NOMO-1 treated with dmso at 0.1 percent for 144 hours (cell line): ENCODE data around the gene TKT.
"Not testable (repeated sequence)": the region's sequence is repeated elsewhere in the genome, so short reads cannot be mapped to it uniquely, and the experiment has no call there.

Experiments used
- DNase-seq: peaks from one replicate; lab custom pipeline; 2025; ENCODE audit not compliant: unreplicated experiment; lab: John Stamatoyannopoulos, UW

Gene TKT, protein sequence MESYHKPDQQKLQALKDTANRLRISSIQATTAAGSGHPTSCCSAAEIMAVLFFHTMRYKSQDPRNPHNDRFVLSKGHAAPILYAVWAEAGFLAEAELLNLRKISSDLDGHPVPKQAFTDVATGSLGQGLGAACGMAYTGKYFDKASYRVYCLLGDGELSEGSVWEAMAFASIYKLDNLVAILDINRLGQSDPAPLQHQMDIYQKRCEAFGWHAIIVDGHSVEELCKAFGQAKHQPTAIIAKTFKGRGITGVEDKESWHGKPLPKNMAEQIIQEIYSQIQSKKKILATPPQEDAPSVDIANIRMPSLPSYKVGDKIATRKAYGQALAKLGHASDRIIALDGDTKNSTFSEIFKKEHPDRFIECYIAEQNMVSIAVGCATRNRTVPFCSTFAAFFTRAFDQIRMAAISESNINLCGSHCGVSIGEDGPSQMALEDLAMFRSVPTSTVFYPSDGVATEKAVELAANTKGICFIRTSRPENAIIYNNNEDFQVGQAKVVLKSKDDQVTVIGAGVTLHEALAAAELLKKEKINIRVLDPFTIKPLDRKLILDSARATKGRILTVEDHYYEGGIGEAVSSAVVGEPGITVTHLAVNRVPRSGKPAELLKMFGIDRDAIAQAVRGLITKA

DNA sequence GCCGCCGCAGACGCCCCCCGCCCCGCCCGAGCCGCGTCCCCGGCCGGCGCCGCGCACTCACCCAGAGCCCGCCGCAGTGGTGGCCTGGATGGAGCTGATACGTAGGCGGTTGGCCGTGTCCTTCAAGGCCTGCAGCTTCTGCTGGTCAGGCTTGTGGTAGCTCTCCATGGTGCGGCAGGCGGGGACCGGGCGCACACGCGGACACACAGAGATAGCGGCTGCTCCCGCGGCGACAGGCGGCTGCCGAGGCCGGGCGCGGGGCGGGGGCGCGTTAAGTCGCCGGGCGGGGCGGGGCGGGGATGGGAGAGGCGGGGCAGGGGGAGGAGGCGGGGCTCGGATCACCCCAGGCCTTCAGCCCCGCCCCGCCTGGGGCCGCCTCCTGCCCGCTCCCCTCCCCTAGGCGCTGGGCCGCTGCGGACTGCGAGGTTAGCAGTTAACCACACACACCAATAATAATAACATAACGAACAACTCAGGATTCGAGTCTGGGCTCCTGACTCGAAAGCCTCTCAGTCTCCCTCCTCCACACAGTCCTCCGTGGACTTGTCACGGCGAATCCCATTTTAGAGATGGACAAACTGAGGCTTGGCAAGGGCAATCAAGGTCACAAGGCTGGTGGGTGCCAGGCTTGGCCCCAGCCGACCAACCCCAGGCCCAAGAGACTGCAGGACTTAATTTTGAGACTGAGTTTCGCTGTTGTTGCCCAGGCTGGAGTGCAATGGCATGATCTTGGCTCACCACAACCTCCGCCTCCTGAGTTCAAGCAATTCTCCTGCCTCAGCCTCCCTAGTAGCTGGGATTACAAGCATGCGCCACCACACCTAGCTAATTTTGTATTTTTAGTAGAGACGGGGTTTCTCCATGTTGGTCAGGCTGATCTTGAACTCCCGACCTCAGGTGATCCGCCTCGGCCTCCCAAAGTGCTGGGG lies at the start of gene TKT:
Gene TKT, minus strand, starts transcription at position 248 of the 929 bp plus-strand sequence. Its CDS starts 80 bp downstream, at position 168.
- peak; percentile 90 for DNase-seq

DNA sequence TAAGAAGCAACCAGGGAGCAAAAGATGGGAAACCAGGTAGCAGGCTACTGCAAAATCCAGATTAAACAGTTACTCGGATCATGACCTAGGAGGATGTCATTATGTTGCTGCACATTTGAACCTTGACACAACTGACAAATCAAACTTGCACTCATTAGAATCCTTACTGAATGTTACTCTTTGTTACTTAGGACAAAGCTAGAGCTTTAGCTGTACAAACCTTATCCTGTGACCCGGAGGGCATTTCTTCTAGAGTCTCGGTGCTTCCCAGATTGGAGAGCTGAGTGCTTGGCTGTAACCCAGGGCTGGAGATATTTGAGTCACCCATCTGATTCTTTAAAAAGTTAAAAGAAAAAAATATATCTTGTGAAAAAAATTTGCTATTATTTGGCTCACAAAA lies 48.1 kb upstream of the TKT start:
- DNase-seq, result no peak

DNA sequence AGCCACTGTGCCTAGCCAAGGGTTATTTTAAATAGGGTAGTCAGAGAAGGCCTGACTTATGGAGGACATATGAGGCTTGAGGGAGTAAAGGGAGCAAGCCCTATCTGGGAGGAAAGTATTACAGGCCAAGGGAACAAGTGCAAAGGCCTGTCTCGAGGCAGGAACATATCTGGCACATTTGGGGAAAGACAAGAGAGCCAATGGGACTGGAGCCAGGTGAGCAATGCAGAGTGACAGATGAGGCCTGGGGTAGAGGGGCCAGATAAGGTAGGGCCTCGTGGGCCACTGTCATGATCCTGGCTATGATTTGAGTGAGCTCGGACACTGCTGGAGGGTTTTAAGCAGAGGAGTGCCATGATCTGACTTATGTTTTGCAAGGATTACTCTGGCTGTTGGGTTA lies 47.7 kb upstream of the TKT start:
- DNase-seq, result no peak

DNA sequence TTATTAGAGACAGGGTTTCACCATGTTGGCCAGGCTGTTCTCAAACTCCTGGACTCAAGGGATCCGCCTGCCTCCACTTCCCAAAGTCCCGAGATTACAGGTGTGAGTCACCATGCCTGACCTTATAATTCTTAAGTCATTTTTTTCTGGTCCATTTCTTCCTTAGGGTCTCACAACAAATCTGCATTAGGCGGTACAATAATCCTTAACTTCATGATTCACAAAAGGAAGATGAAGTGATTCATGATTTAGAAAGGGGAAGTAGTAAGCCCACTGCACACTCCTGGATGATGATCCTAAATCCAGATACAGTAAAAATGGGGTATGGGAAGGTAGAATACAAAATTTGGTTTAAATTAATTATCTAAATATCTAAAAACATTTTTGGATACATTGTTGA lies 45.0 kb upstream of the TKT start:
- DNase-seq, result no peak

DNA sequence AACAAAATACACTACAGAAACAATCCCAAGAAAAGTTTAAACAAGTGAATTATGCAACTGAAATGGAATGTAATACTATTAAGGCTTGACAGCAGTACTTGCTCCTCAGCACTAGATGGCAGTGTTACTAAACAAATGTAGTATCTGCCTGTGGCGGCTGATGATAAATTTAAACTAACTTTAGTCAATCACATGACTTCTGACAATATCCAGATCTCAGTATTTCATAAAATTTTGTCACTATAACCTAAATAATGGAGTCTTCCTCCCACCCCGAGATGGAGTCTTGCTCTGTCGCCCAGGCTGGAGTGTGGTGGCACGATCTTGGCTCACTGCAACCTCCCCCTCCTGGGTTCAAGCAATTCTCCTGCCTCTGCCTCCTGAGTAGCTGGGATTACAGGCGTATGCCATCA lies 43.8 kb upstream of the TKT start:
- DNase-seq, result peak; percentile 3

DNA sequence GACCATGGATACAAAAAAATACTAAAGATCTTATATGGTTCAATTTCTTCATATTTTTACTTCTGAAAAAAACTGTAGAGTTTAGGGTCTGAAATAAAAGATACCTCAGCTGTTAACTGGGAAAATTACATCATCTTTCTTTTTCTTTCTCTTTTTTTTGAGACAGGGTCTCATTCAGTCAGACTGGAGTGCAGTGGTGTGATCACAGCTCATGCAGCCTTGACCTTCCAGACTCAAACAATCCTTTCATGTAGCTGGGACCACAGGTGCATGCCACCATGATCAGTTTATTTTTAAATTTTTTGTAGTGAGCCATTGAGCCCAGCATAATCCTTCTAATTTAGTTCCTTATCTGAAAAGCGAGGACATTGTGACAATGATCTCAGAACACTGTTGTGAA lies 39.6 kb upstream of the TKT start:
- no peak for DNase-seq

DNA sequence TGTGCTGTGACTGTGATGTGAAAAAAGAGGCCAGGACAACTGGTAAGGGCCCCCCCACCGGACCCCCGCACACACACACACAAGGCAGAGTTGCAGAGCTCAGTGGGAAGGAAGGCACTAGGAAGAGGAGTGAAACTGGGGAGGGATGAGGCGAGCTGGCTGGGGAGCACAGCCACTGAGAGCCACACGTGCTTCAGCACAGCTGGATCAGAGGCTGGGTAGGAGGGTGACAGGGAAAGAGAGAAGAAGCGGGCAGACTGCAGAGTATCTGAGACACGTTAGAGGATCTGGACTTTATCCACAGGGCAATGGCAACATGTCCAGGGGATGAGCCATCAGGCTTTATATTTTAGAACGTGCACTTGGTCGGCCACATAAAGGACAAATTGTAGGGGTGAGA lies 38.0 kb upstream of the TKT start:
- DNase-seq, result no peak

DNA sequence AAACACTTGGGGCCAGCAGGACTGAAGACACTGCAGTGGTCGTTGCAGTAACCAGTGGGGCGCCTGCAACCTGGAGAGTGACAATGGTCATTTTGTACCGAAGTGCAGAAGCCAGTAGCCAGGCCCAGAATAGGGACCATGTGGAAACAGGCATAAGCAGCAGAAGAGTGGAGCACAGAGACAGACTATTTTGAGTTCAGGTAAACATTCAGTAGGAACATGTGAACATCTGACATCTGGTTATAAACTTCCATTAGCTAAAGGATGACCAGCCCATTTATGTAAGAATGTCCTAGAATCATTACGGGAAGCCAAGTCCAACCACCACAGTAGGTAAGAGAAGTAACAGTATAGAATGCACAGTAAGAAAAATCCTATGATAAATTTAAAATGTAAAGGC lies 32.4 kb upstream of the TKT start:
- no peak for DNase-seq

DNA sequence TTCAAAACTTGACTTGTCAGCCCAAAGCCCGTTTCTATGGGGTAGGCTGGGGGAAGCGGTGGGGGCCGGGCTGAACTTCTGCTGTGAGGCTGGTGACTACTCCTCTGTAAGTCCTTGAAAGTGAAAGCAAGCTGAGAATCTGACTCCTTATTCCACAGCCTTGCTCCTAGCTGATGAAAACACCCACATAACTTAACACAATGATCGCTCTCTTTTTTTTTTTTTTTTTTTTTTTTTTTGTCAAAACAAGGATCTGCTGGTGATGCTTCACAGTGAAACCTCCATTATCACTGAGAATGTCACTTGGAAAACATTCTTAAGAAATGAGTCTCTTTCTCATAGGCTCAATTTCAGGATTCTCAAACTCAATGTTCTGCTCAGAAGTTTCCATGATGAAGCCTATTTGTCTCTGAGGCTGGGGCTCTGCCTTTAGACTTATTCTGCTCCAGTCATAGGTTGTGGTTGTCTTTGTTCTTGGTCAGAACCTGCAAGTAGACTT lies 31.4 kb upstream of the TKT start:
- no peak for DNase-seq

DNA sequence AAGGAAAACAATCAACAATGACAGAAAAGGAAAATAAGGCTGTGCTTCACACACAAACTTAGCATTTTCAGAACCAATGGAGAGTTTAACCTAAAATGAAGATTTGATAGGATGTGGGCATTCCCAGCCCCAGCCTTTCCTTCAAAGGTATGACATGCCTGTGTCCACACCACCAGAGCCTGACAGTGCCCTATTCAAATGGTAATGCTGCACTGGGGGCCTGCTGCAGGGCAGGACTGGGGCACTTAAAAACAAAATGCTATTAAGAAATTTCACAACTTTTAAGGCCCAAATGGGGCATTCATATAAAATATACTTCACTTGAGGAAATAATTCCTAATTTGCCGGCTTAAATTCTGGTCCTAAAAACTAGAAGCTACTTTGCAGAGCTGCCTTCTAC lies 30.9 kb upstream of the TKT start:
- DNase-seq, result no peak

DNA sequence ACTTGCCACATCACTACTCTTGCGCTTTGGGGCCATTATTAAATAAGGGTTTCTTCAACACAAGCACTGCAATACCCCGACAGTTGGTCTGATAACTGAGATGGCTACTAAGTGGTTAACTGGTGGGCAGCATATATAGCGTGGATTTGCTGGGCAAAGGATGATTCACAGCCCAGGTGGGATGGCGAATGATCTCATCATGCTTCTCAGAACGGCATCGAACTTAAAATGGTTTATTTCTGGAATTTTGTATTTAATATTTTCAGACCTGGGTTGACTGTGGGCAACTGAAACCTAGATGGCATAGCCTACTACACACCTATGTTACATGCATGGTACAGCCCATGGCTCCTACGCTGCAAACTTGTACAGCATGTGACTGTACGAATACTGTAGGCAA lies 26.8 kb upstream of the TKT start:
- no peak for DNase-seq

DNA sequence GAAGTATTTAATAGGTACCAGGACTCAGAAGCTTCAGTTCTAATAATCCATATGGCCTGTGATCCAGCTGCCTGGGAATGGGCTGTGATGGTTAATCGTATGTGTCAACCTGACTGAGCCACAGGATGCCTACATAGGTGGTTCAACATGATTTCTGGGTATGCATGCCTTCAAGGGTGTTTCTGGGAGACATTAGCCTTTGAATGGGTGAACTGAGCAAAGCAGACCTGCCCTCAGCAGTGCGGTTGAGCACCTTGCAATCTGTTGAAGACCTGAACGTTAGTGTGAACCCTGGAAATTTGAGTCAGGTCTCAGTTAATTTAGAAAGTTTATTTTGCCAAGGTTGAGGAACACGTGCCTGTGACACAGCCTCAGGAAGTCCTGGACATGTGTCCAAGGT lies 22.8 kb upstream of the TKT start:
- DNase-seq, result no peak

DNA sequence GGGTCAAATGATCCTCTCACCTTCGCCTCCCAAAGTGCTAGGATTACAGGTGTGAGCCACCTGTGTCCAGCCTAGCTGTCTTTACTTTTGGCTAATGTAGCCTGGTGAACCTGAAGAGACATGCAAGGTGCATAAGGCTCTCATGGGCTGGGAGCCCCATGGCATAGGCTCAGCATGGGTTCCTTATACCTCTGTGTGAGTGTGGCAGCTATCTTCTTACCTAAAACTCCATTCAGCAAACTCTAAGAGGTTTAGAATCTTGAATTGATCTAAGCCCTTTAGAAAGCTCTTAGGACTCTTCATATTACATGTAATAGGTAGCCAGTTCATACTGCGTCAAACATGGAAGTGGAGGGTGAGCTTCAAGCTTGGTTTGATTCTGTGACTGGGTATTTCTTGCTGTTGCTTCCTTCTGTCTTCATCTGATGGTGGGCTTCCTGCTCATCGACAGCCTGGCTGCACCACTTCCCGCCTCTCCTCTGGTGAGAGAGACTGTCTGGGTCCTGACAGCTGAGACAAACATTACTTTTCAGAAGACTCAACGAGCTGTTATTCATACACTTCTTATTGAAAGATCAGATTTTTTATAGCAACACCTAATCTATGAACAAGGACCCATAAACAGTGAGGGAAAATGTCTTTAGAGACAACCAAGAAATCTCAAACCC lies 19.2 kb upstream of the TKT start:
- no peak for DNase-seq

DNA sequence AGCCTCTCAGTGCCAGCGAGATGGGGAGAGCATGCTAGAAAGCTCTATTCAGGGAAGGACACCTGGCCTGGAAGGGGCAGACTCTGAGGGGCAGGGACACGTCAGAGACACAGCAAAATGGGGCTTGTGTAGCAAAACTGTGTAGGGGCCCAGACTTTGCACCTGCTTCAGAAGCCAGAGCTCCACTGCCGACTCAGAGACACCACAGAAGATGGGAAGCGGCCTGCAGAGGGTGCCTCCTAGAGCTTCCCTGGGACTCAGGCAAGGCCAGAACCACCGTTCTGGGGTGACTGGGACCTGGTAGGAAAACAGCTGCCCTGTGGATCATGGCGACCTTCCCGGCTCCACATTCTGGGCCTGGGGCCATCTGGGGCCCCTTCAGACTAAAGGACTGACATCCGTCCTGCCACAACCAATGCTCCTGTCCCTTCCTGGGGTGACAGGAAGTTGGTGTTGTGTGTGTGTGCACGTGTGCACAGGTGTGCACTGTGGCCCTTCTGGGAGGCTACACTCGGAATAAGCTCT lies 17.4 kb upstream of the TKT start:
- DNase-seq, result no peak

DNA sequence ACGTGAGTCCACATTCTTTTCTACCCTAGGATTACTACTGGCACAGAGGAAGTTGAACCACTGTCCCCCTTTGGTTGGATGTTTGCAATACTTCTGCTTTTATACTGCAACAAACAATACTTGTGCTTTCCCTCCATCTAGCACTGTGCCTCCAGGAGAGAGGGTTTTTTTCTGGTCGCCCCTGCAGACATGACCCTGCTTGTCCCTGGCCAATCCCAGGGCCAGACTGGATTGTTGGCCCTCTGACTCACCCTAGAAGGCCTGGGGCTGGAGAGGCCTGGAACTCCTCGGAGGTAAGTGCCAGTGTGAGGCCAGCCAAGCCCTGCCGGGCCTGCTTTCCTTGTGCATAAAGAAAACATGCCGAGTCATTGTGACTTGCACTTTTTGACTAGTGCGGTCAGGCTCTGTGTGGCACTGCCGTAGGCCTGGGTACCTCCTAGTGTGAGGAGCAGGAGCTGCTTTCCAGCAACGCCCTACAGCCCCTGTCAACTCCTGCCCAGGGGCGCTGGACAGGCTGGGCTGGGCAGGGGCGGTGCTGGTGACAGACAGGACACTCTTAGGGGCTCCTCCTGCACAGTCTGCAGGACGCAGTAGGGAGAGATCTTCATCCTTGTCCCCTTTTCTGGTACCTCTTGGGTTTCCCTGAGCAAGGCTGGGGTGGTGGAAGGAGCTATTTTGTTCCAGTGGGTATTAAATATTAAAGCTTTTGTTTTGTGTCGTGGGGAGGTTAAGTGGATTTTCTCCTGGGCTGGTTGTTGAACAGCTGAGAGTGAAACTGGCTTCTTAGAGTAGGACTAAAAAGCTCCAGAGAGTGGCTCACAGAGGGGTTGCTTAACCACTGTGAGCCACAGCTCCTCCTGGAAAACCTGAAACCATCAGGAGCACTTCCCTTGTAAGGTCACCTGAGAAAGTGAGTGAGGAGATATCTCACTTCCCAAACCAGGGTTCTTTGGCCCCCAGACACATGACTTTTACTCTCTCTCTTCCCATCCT lies 14.4 kb upstream of the TKT start:
- peak; percentile 94 for DNase-seq

DNA sequence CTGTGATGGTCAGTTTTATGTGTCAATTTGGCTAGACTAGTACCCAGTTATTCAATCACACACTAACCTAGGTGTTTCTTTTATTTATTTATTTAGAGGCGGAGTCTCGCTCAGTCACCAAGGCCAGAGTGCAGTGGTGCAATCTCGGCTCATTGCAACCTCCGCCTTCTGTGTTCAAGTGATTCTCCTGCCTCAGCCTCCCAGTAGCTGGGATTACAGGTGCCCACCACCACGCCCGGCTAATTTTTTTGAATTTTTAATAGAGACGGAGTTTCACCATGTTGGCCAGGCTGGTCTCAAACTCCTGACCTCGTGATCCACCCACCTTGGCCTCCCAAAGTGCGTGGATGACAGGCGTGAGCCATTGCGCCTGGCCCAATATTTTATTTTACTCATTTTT lies 13.4 kb upstream of the TKT start:
- DNase-seq, result not testable (repeated sequence)

DNA sequence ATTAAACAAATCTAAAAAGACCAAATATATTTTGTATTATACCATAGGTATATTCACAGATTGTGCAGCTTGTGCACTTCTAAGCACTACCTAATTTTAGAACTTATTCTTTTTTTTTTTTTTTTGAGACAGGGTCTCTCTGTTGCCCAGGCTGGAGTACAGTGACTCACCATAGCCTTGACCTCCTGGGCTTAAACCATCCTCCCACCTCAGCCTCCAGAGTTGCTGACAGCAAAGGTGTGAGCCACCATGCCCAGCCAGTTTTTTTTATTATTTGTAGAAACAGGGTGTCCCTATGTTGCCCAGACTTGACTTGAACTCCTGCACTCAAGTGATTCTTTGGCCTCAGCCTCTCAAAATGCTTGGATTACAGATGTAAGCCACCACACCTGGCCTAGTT lies 11.9 kb upstream of the TKT start:
- DNase-seq, result no peak

DNA sequence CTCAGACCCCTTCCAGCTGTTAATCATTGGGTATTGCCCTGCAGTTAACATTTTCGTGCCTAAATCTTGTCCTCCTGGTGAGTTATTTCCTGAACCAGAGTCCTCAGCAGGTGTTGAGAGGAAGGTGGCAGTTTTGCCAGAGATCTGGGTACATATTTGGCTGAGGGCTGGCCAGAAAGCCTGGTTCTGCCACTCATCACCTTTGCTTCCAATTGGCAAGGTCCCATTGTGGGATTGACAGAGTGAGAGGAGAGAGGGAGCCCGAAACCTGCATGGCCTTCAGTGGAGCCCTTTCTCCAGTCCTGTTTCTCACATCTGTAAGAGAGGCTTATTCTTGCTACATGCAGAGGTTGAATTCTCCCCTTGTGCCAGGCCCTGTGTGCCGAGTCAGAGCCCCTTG lies 8.9 kb upstream of the TKT start:
- DNase-seq, result no peak

DNA sequence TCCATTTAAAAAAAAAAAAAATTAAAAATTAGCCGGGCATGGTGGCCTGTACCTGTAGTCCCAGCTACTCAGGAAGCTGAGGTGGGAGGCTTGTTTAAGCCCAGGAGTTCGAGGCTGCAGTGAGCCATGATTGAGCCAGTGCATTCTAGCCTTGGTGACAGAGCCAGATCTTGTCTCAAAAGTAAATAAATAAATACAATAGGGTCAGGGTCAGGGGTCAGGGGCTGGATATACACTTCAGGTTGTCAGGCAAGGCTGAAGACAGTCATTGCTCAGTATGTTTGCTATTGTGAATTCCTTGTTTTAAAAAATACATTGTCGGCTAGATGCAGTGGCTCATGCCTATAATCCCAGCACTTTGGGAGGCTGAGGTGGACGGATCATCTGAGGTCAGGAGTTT lies 8.1 kb upstream of the TKT start:
- DNase-seq, result no peak

DNA sequence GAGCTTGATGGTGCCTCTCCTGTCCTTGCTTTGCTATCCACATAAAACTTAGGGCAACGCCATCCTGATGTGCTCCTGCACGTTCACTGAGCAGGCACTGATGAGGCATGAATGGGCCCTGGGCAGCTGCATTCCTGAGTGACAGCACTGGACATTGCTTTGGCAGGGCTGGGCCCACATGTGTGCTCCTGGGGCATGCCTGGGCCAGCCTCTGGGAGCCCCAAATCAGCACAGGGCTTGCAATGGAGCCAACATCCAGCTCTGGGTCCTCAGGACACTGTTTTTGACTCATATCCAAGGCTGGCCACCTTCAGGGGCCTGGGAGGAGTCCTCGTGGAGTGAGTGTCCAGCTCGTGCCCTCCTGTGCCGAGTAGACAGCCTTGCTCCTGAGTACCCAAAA lies 5.9 kb upstream of the TKT start:
- DNase-seq, result no peak
